ENCODE data around the gene COLQ.

Gene COLQ

GRCh38 chr3:15513116-15513515, 8.4 kb downstream of the COLQ start:
- no peak overlapping the region for H3K4me3 ChIP-seq (ENCODE audit: low read length)
- TF ChIP-seq CTCF (conservative IDR thresholded peaks at IDR 0.05; ENCODE audit: low read depth, low read length), result no peak
- DNase-seq (ENCODE audit: low read depth), result no peak

- DNase-seq (ENCODE audit: low read depth), result peak; percentile 72
- H3K4me3 ChIP-seq (ENCODE audit: low read length), result no peak overlapping the region
- no peak for TF ChIP-seq CTCF (conservative IDR thresholded peaks at IDR 0.05; ENCODE audit: low read depth, low read length)
Measured at GRCh38 chr3:15512166-15512565, 9.3 kb downstream of the COLQ start.

GRCh38 chr3:15511156-15511555, 10.3 kb downstream of the COLQ start:
- TF ChIP-seq CTCF (conservative IDR thresholded peaks at IDR 0.05; ENCODE audit: low read depth, low read length), result no peak
- no peak for DNase-seq (ENCODE audit: low read depth)
- H3K4me3 ChIP-seq (ENCODE audit: low read length), result no peak overlapping the region

- no peak overlapping the region for H3K4me3 ChIP-seq (ENCODE audit: low read length)
- TF ChIP-seq CTCF (conservative IDR thresholded peaks at IDR 0.05; ENCODE audit: low read depth, low read length), result no peak
- no peak for DNase-seq (ENCODE audit: low read depth)
Measured at GRCh38 chr3:15510493-15510892, 11.0 kb downstream of the COLQ start.

GRCh38 chr3:15506571-15506970, 14.9 kb downstream of the COLQ start:
- DNase-seq (ENCODE audit: low read depth), result no peak
- TF ChIP-seq CTCF (conservative IDR thresholded peaks at IDR 0.05; ENCODE audit: low read depth, low read length), result no peak

GRCh38 chr3:15505479-15506165, 15.9 kb downstream of the COLQ start:
- no peak overlapping the region for H3K4me3 ChIP-seq (ENCODE audit: low read length)
- no peak for DNase-seq (ENCODE audit: low read depth)
- no peak for TF ChIP-seq CTCF (conservative IDR thresholded peaks at IDR 0.05; ENCODE audit: low read depth, low read length)

More at GRCh38 chr3:15506571-15506970, 14.9 kb downstream of the COLQ start:
- no peak overlapping the region for H3K4me3 ChIP-seq (ENCODE audit: low read length)

GRCh38 chr3:15502616-15503015, 18.9 kb downstream of the COLQ start:
- no peak overlapping the region for H3K4me3 ChIP-seq (ENCODE audit: low read length)
- TF ChIP-seq CTCF (conservative IDR thresholded peaks at IDR 0.05; ENCODE audit: low read depth, low read length), result no peak
- no peak for DNase-seq (ENCODE audit: low read depth)
